Ovary (tissue), 9 donors: ENCODE results near the gene RAP1GAP2. TPM values are rescaled to one million over a fixed set of nuclear protein-coding genes. Genes with fewer than 3 reads are reported as not detected.

Experiments
- DNase-seq, 5 donors: peaks; one replicate each; pipeline ENCODE4 v3.0.0-alpha.2; 2019 to 2020
- H3K27ac ChIP-seq, 2 donors: fragments of 200-600 bp; one replicate each; pipeline versions ENCODE4 v1.5.1 to v1.8.0; 2019 to 2022
- H3K27me3 ChIP-seq: fragments of 200-600 bp; one replicate; pipeline ENCODE4 v1.8.0; 2022
- H3K36me3 ChIP-seq: fragments of 200-600 bp; sonication (generic); one replicate; pipeline ENCODE4 v1.5.1; 2019
- H3K4me1 ChIP-seq: one replicate; pipeline ENCODE4 v1.8.1; 2013; ENCODE audit warnings: mild to moderate bottlenecking, moderate library complexity; ENCODE audit not compliant: insufficient read depth
- H3K4me3 ChIP-seq: fragments of 200-600 bp; sonication (generic); one replicate; pipeline ENCODE4 v1.5.1; 2017
- H3K9me3 ChIP-seq, 2 donors: fragments of 200-600 bp in 1 of 2; sonication (generic) in 1 of 2; one replicate each; pipeline versions ENCODE4 v1.5.1 to v1.8.1; 2013 to 2019; ENCODE audit warnings: mild to moderate bottlenecking in 1 of 2, moderate library complexity in 1 of 2
- CTCF ChIP-seq, 3 donors: fragments of 450-650 bp in 2 of 3; fragments of 200-600 bp in 1 of 3; IDR thresholded peaks; one replicate each; pipeline versions ENCODE4 v1.5.1 to v1.8.0; 2016 to 2022; ENCODE audit warnings: antibody characterized with exemption in 3 of 3, mild to moderate bottlenecking in 1 of 3
- EP300 ChIP-seq: sonication (generic); formaldehyde crosslinking; IDR thresholded peaks from one replicate; pipeline ENCODE4 v1.6.1; 2017; ENCODE audit warnings: antibody characterized with exemption
- POLR2A ChIP-seq: fragments of 450-650 bp; IDR thresholded peaks from one replicate; pipeline ENCODE4 v1.6.1; 2017; ENCODE audit warnings: antibody characterized with exemption, mild to moderate bottlenecking, moderate library complexity
- WGBS, 3 donors: extraction: QIAGEN DNeasy Blood & Tissue Kit in 1 of 3; methylation state at CpG; one replicate each; pipeline versions ENCODE4 v1.1.5 to v1.1.7; 2013 to 2017; 5-methylcytosine and 5-hydroxymethylcytosine counted together
- intact Hi-C, 4 donors: fragments of 100-400 bp; cut with DNase I; formaldehyde crosslinking; loops; one replicate each; pipeline versions ENCODE4 v1.11.0 to v1.15.1; 2022 to 2023
- polyA plus RNA-seq, 2 donors: library from polyadenylated mRNA; stranded (reverse); fragments of 200-250 nt in 1 of 2; fragments of 350-450 nt in 1 of 2; fragmentation: Illumina TruSeq in 1 of 2; extraction: RNeasy Lipid Tissue Mini Kit (QIAGEN cat#74804) in 1 of 2; gene quantifications; one replicate each; pipeline ENCODE4 v1.2.3, GENCODE V29; 2013 to 2014
- total RNA-seq, 7 donors: library from RNA; depleted of rRNA in 2 of 7; stranded (reverse); fragments of >200 nt in 2 of 7; fragmentation: NEBNext Ultra II Directional in 3 of 7; extraction: Animal tissue kit (Norgen Biotek cat#: 25700) in 3 of 7; gene quantifications; one replicate each; pipeline versions ENCODE4 v1.1.0 to v1.2.4, GENCODE V29; 2016 to 2023
- donor health status: DM: no; HTN: no; CAD: no; lungs with moderate emphysema.
- donor health status: DM: no; HTN: no; CAD: no.
- donor health status: Bipolar disorder and iron deficiency.
- donor health status: DM: yes; HTN: yes; CAD: no.
- donor health status: DM: no; HTN: no; CAD: no.
- donor health status: DM: yes; HTN: yes; CAD: no.

Gene RAP1GAP2
- total and polyA plus RNA-seq, 9 donors = 4.3 to 15.4 (median 12.3) TPM

- no peaks in the 10 kb centered on the region for H3K36me3 ChIP-seq
- intact Hi-C loops = no loop called here
- no peaks in the 10 kb centered on the region for H3K9me3 ChIP-seq
- H3K4me3 ChIP-seq = no peak overlapping the region
- no peaks in the 10 kb centered on the region for H3K27me3 ChIP-seq
- DNase-seq = no peak
- H3K27ac ChIP-seq = no peak overlapping the region
- no peaks in the 10 kb centered on the region for H3K4me1 ChIP-seq
- TF ChIP-seq EP300 = no peak
- TF ChIP-seq CTCF (IDR thresholded peaks at IDR 0.05) = no peak
- no peak for TF ChIP-seq POLR2A
- 42 to 50% (median 50%) methylated on average over 5 of the region's 5 CpGs for WGBS, 3 donors
Measured at GRCh38 chr17:2841606-2842005, 45.4 kb downstream of the RAP1GAP2 start.

- no peak for DNase-seq
- intact Hi-C loops = no loop called here
- no peaks in the 10 kb centered on the region for H3K4me1 ChIP-seq
- H3K4me3 ChIP-seq = no peak overlapping the region
- TF ChIP-seq EP300 (no peak), POLR2A (no peak), CTCF (IDR thresholded peaks at IDR 0.05) (no peak)
- 62 to 79% (median 76%) methylated on average over 10 of the region's 10 CpGs for WGBS, 3 donors
- H3K9me3 ChIP-seq = no peaks in the 10 kb centered on the region
- no peak overlapping the region for H3K27ac ChIP-seq
- H3K27me3 ChIP-seq = no peaks in the 10 kb centered on the region
- H3K36me3 ChIP-seq = no peaks in the 10 kb centered on the region
Measured at GRCh38 chr17:2842464-2842863, 46.2 kb downstream of the RAP1GAP2 start.

GRCh38 chr17:2844416-2844815, 48.2 kb downstream of the RAP1GAP2 start:
- no peak for TF ChIP-seq CTCF (IDR thresholded peaks at IDR 0.05)
- no peak for TF ChIP-seq EP300
- no peak for TF ChIP-seq POLR2A
- Histone ChIP-seq H3K27me3 (no peaks in the 10 kb centered on the region), H3K27ac (no peak overlapping the region), H3K4me3 (no peak overlapping the region), H3K9me3 (no peaks in the 10 kb centered on the region), H3K4me1 (no peaks in the 10 kb centered on the region), H3K36me3 (no peaks in the 10 kb centered on the region)
- intact Hi-C loops = no loop called here
- DNase-seq = no peak
- WGBS, 3 donors = 30 to 44% (median 32%) methylated on average over 6 of the region's 6 CpGs

GRCh38 chr17:2847381-2848333, 51.4 kb downstream of the RAP1GAP2 start:
- intact Hi-C loops = loop anchor here in 1 of 4 donors (5.0 kb wide), 1 partner anchor 160 kb away; no protein-coding TSS in a partner anchor
- Histone ChIP-seq H3K27me3 (no peaks in the 10 kb centered on the region), H3K27ac (no peak overlapping the region)

More at GRCh38 chr17:2847381-2848333, 51.4 kb downstream of the RAP1GAP2 start:
- TF ChIP-seq CTCF (IDR thresholded peaks at IDR 0.05) (no peak), POLR2A (no peak), EP300 (no peak)
- no peaks in the 10 kb centered on the region for H3K36me3 ChIP-seq
- DNase-seq = no peak
- no peak overlapping the region for H3K4me3 ChIP-seq
- WGBS, 3 donors = 64 to 71% (median 66%) methylated on average over 17 of the region's 17 CpGs
- no peaks in the 10 kb centered on the region for H3K9me3 ChIP-seq
- H3K4me1 ChIP-seq = no peaks in the 10 kb centered on the region
